Esophagus muscularis mucosa (tissue), 3 donors: Measurements from ENCODE around the gene CILP2.

ENCODE experiments used
- POLR2A ChIP-seq: fragments of 450-650 bp; IDR thresholded peaks from one replicate; pipeline ENCODE4 v1.6.1; 2017; ENCODE audit warnings: antibody characterized with exemption, moderate library complexity, mild to moderate bottlenecking, low read depth
- POLR2AphosphoS5 ChIP-seq, 2 donors: sonication (generic); formaldehyde crosslinking; IDR thresholded peaks; one replicate each; pipeline ENCODE4 v1.6.1; 2017; ENCODE audit warnings: antibody characterized with exemption in 2 of 2
- TF ChIP-seq, protein P1 (sequence below), 3 experiments: fragments of 200-600 bp in 2 of 3; fragments of 450-650 bp in 1 of 3; sonication (generic) in 2 of 3; IDR thresholded peaks; one replicate each; pipeline ENCODE4 v1.5.1; 2017 to 2019; ENCODE audit warnings: antibody characterized with exemption in 3 of 3, mild to moderate bottlenecking in 2 of 3, moderate library complexity in 1 of 3

DNA sequence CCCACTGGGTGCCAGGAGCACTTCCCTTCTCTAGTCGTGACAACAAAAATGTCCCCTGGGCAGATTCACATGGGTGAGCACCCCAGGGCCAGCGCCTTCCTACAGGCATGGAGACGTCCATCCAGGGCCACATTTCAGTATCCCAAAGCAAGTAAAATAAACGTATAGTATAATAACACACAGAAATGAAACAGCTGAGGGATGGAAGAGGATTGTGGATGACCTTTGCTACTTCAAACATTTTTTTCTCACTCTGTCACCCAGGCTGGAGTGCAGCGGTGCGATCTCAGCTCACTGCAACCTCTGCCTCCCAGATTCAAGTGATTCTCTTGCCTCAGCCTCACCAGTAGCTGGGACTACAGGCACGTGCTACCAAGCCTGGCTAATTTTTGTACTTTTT, 28.2 kb downstream of the CILP2 start:
- TF ChIP-seq, protein P1, sequence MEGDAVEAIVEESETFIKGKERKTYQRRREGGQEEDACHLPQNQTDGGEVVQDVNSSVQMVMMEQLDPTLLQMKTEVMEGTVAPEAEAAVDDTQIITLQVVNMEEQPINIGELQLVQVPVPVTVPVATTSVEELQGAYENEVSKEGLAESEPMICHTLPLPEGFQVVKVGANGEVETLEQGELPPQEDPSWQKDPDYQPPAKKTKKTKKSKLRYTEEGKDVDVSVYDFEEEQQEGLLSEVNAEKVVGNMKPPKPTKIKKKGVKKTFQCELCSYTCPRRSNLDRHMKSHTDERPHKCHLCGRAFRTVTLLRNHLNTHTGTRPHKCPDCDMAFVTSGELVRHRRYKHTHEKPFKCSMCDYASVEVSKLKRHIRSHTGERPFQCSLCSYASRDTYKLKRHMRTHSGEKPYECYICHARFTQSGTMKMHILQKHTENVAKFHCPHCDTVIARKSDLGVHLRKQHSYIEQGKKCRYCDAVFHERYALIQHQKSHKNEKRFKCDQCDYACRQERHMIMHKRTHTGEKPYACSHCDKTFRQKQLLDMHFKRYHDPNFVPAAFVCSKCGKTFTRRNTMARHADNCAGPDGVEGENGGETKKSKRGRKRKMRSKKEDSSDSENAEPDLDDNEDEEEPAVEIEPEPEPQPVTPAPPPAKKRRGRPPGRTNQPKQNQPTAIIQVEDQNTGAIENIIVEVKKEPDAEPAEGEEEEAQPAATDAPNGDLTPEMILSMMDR (IDR thresholded peaks at IDR 0.05), result no peak
- no peak for TF ChIP-seq POLR2AphosphoS5 (IDR thresholded peaks at IDR 0.05)
- no peak for TF ChIP-seq POLR2A
